Mesendoderm (in vitro differentiated cells): Measurements from ENCODE around the gene TIMM13.
A peak's percentile ranks its signal among the peaks of the same experiment; 100 is the strongest.

Source experiments
- DNase-seq: peaks from one replicate; pipeline ENCODE4 v3.0.0; 2013
- H2AK5ac ChIP-seq: 2 replicates; pipeline ENCODE4 v1.6.1; 2013; ENCODE audit warnings: low read length, inconsistent platforms
- H2BK120ac ChIP-seq: 2 replicates; pipeline ENCODE4 v1.6.1; 2013; ENCODE audit warnings: low read depth, mild to moderate bottlenecking, low read length, moderate library complexity, mixed read lengths
- H2BK15ac ChIP-seq: replicated peaks from 2 replicates; pipeline ENCODE4 v1.6.1; 2013; ENCODE audit warnings: low read depth, mild to moderate bottlenecking, moderate library complexity
- H2BK5ac ChIP-seq: 2 replicates; pipeline ENCODE4 v1.6.1; 2013; ENCODE audit warnings: low read length, inconsistent platforms
- H3K18ac ChIP-seq: 2 replicates; pipeline ENCODE4 v1.6.1; 2013; ENCODE audit warnings: mild to moderate bottlenecking, low read length, mixed read lengths
- H3K23ac ChIP-seq: one replicate; pipeline ENCODE4 v1.6.1; 2013; ENCODE audit warnings: low read length
- H3K27ac ChIP-seq: 2 replicates; pipeline ENCODE4 v1.5.1; 2013; ENCODE audit warnings: low read depth, mild to moderate bottlenecking, inconsistent platforms, low read length, moderate library complexity
- H3K27me3 ChIP-seq: 2 replicates; pipeline ENCODE4 v1.6.1; 2013; ENCODE audit warnings: low read length, control low read depth, mild to moderate bottlenecking, inconsistent platforms; ENCODE audit not compliant: insufficient read depth, poor library complexity
- H3K36me3 ChIP-seq: 2 replicates; pipeline ENCODE4 v1.6.1; 2013; ENCODE audit warnings: low read length, inconsistent platforms; ENCODE audit not compliant: control insufficient read depth, insufficient read depth
- H3K4ac ChIP-seq: one replicate; pipeline ENCODE4 v1.6.1; 2013; ENCODE audit warnings: low read depth, mild to moderate bottlenecking, low read length, moderate library complexity
- H3K4me1 ChIP-seq: 2 replicates; pipeline ENCODE4 v1.6.1; 2013; ENCODE audit warnings: low read depth, low read length, inconsistent platforms; ENCODE audit not compliant: control insufficient read depth
- H3K4me2 ChIP-seq: 2 replicates; pipeline ENCODE4 v1.6.1; 2013; ENCODE audit warnings: low read length
- H3K4me3 ChIP-seq: 2 replicates; pipeline ENCODE4 v1.5.1; 2013; ENCODE audit warnings: mild to moderate bottlenecking, low read length
- H3K56ac ChIP-seq: one replicate; pipeline ENCODE4 v1.6.1; 2013; ENCODE audit warnings: low read length
- H3K79me1 ChIP-seq: 2 replicates; pipeline ENCODE4 v1.6.1; 2013; ENCODE audit warnings: low read length, inconsistent platforms
- H3K79me2 ChIP-seq: 2 replicates; pipeline ENCODE4 v1.6.1; 2013; ENCODE audit warnings: mild to moderate bottlenecking, low read length; ENCODE audit not compliant: control insufficient read depth, insufficient read depth
- H3K9ac ChIP-seq: 2 replicates; pipeline ENCODE4 v1.6.1; 2013; ENCODE audit warnings: low read length, inconsistent platforms
- H4K5ac ChIP-seq: one replicate; pipeline ENCODE4 v1.6.1; 2013; ENCODE audit warnings: low read length
- H4K8ac ChIP-seq: one replicate; pipeline ENCODE4 v1.6.1; 2013; ENCODE audit warnings: low read depth, mild to moderate bottlenecking, control low read depth, low read length, moderate library complexity
- WGBS: extraction: QIAGEN DNeasy Blood & Tissue Kit; methylation state at CpG from one replicate; pipeline ENCODE4 v1.1.7; 2013; ENCODE audit warnings: low lambda C conversion rate, missing lambda C conversion rate; ENCODE audit not compliant: insufficient coverage; ENCODE audit errors: extremely low coverage; 5-methylcytosine and 5-hydroxymethylcytosine counted together

TIMM13 gene

DNA sequence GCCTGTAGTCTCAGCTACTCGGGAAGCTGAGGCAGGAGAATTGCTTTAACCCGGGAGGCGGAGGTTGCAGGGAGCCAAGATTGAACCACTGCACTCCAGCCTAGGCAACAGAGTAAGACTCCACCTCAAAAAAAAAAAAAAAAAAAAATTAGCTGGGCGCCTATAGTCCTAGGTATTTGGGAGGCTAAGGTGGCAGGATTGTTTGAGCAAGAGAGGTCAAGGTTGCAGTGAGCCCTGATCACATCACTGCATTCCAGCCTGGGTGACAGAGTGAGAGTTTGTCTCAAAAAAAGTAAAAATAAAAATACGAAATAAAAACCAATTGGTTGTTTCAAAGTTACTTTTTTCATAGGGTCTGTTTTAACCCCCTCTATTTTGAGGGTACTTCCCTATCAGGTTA, 30.7 kb upstream of the TIMM13 start:
- Histone ChIP-seq H3K4me3 (no peak overlapping the region), H3K79me1 (peaks cover 5% of the 10 kb centered on the region), H4K5ac (no peak overlapping the region), H2BK120ac (no peak overlapping the region), H3K23ac (no peak overlapping the region), H3K4ac (no peak overlapping the region), H3K27me3 (no peaks in the 10 kb centered on the region), H3K27ac (no peak overlapping the region), H2BK5ac (no peak overlapping the region), H3K36me3 (no peaks in the 10 kb centered on the region), H2BK15ac (no peak overlapping the region), H3K4me1 (no peaks in the 10 kb centered on the region), H2AK5ac (no peak overlapping the region), H3K9ac (no peak overlapping the region), H4K8ac (no peak overlapping the region), H3K18ac (no peak overlapping the region), H3K79me2 (peaks cover 36% of the 10 kb centered on the region), H3K4me2 (no peak overlapping the region), H3K56ac (no peak overlapping the region)
- WGBS, result no CpG with 5 or more reads among the region's 5 CpGs
- DNase-seq, result no peak

- H2BK5ac ChIP-seq, result no peak overlapping the region
- no peaks in the 10 kb centered on the region for H3K36me3 ChIP-seq
- no peak overlapping the region for H3K27ac ChIP-seq
- H3K79me1 ChIP-seq, result peaks cover 5% of the 10 kb centered on the region
- H4K5ac ChIP-seq, result no peak overlapping the region
- H3K18ac ChIP-seq, result peak overlapping the region; percentile 53
- no peak overlapping the region for H2AK5ac ChIP-seq
- H4K8ac ChIP-seq, result no peak overlapping the region
- H3K9ac ChIP-seq, result no peak overlapping the region
- H3K79me2 ChIP-seq, result peaks cover 42% of the 10 kb centered on the region
- no peak overlapping the region for H3K4me2 ChIP-seq
- H3K23ac ChIP-seq, result no peak overlapping the region
- peak overlapping the region; percentile 52 for H3K56ac ChIP-seq
- no peak overlapping the region for H3K4ac ChIP-seq
- DNase-seq, result no peak
- no CpG with 5 or more reads among the region's 8 CpGs for WGBS
- H3K4me1 ChIP-seq, result no peaks in the 10 kb centered on the region
- H3K27me3 ChIP-seq, result no peaks in the 10 kb centered on the region
- H2BK15ac ChIP-seq, result no peak overlapping the region
- H2BK120ac ChIP-seq, result no peak overlapping the region
- H3K4me3 ChIP-seq, result no peak overlapping the region
Measured at GRCh38 chr19:2457394-2458037, 30.1 kb upstream of the TIMM13 start.

- Histone ChIP-seq H2BK5ac (no peak overlapping the region), H3K79me2 (peaks cover 55% of the 10 kb centered on the region), H2AK5ac (no peak overlapping the region), H3K4ac (peak overlapping the region; percentile 100), H3K4me1 (no peaks in the 10 kb centered on the region), H3K23ac (peak overlapping the region; percentile 66), H3K36me3 (no peaks in the 10 kb centered on the region), H3K56ac (peak overlapping the region; percentile 98), H3K9ac (peak overlapping the region; percentile 98), H3K4me3 (peak overlapping the region; percentile 97), H3K79me1 (peaks cover 9% of the 10 kb centered on the region), H3K18ac (peak overlapping the region; percentile 98), H3K4me2 (peak overlapping the region; percentile 85), H2BK120ac (peak overlapping the region; percentile 95), H2BK15ac (no peak overlapping the region), H3K27ac (peak overlapping the region; percentile 63), H3K27me3 (no peaks in the 10 kb centered on the region), H4K8ac (peak overlapping the region; percentile 91), H4K5ac (no peak overlapping the region)
- no peak for DNase-seq
- no CpG with 5 or more reads among the region's 62 CpGs for WGBS
Measured at GRCh38 chr19:2455851-2456570, 28.6 kb upstream of the TIMM13 start.

GRCh38 chr19:2454962-2455850, 27.8 kb upstream of the TIMM13 start:
- Histone ChIP-seq H2BK120ac (no peak overlapping the region), H3K23ac (no peak overlapping the region), H3K36me3 (no peaks in the 10 kb centered on the region), H3K4me1 (no peaks in the 10 kb centered on the region), H2BK15ac (no peak overlapping the region), H3K4me2 (peak overlapping the region; percentile 85), H4K8ac (no peak overlapping the region), H3K27me3 (no peaks in the 10 kb centered on the region), H3K56ac (peak overlapping the region; percentile 98), H3K4ac (peak overlapping the region; percentile 100), H3K79me1 (peaks cover 9% of the 10 kb centered on the region), H3K9ac (peak overlapping the region; percentile 98), H2AK5ac (no peak overlapping the region), H3K18ac (peak overlapping the region; percentile 98), H3K4me3 (peak overlapping the region; percentile 97), H3K27ac (no peak overlapping the region), H3K79me2 (peaks cover 62% of the 10 kb centered on the region), H2BK5ac (no peak overlapping the region), H4K5ac (no peak overlapping the region)
- WGBS, result no CpG with 5 or more reads among the region's 14 CpGs
- DNase-seq, result no peak

GRCh38 chr19:2454199-2454961, 27.0 kb upstream of the TIMM13 start:
- Histone ChIP-seq H3K79me2 (peaks cover 65% of the 10 kb centered on the region), H3K9ac (peak overlapping the region; percentile 45), H3K18ac (no peak overlapping the region), H3K56ac (peak overlapping the region; percentile 42), H3K4ac (no peak overlapping the region), H3K4me1 (no peaks in the 10 kb centered on the region), H3K36me3 (no peaks in the 10 kb centered on the region), H2BK5ac (no peak overlapping the region), H3K27ac (no peak overlapping the region), H3K79me1 (peaks cover 9% of the 10 kb centered on the region), H3K27me3 (no peaks in the 10 kb centered on the region), H3K4me2 (no peak overlapping the region), H3K23ac (no peak overlapping the region), H3K4me3 (no peak overlapping the region), H2BK120ac (no peak overlapping the region), H2BK15ac (no peak overlapping the region), H2AK5ac (no peak overlapping the region), H4K5ac (no peak overlapping the region), H4K8ac (no peak overlapping the region)
- DNase-seq, result no peak
- WGBS, result no CpG with 5 or more reads among the region's 19 CpGs
